ENCODE results near the gene WTIP. TPM values are rescaled to one million over a fixed set of nuclear protein-coding genes. Genes with fewer than 3 reads are reported as not detected.

The WTIP gene
- total and polyA plus RNA-seq, 8 donors = 0.29 to 12.9 (median 5.6) TPM

- TF ChIP-seq POLR2AphosphoS5 (IDR thresholded peaks at IDR 0.05) = peak in 1 of 3 donors; percentile 87
- peak in 5 of 7 experiments; percentile 98 to 100 (median 99) for TF ChIP-seq CTCF (IDR thresholded peaks at IDR 0.05)
- TF ChIP-seq EP300 (IDR thresholded peaks at IDR 0.05) = no peak
- intact Hi-C loops (cut with DNase I; ENCODE audit: low total_unique reads) = no loop called here
Measured at GRCh38 chr19:34501339-34502320, 20.1 kb downstream of the WTIP start.

GRCh38 chr19:34502582-34503411 lies 21.2 kb downstream of the WTIP start:
- TF ChIP-seq POLR2AphosphoS5 (IDR thresholded peaks at IDR 0.05) (no peak), POLR2A (IDR thresholded peaks at IDR 0.05) (no peak), CTCF (IDR thresholded peaks at IDR 0.05) (no peak), EP300 (IDR thresholded peaks at IDR 0.05) (no peak)
- H3K36me3 ChIP-seq = peaks cover 0 to 18% (median 11%) of the 10 kb centered on the region in 4 donors
- 78 to 85% (median 83%) methylated on average over 14 to 15 of the region's 15 CpGs for WGBS, 5 donors

More at GRCh38 chr19:34501339-34502320, 20.1 kb downstream of the WTIP start:
- peak; percentile 95 to 97 for DNase-seq
- Histone ChIP-seq H3K4me1 (peaks cover 5 to 14% (median 6%) of the 10 kb centered on the region in 4 donors), H3K4me3 (no peak overlapping the region), H3K9me3 (no peaks in the 10 kb centered on the region), H3K27me3 (peaks cover 0 to 11% (median 0%) of the 10 kb centered on the region in 3 donors), H3K36me3 (peaks cover 0 to 30% (median 22%) of the 10 kb centered on the region in 4 donors), H3K27ac (peak overlapping the region in 2 of 5 donors; percentile 44 to 50)
- WGBS, 5 donors = 37 to 62% (median 39%) methylated on average over 24 to 40 of the region's 40 CpGs

DNA sequence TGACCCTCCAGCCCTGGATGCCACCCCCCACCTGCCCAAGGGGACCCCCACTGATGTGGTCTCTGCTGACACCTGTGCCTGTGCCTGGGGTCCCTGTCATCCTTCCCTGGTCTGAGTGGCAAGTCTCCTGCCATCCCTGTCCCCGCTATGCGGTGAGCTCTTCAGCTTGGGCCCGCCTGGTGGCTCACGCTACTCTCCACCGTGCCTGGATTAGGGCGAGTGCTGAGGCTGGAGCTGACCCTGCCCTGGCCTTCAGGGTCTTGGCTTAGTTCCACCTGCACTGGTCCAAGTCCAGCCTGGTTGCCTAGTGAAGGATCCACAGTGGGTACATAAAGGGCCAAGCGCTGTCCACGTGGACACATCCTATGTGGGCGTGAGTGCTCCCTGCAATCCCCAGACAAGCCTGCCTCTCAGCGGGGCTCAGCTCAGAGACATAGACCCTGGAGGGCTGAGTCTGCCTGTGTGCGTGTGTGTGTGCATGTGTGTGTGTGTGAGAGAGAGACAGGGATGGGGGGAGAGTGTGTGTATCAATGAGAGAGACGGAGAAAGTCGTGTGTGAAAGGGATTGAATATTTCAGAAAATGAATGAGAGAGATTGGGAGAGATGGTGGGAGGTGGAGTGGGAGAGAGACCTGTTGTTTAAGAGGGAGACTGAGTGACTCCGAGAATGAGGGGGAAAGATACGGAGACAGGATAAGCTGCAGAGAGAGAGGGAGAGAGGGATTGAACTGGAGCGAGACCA lies 22.1 kb downstream of the WTIP start:
- Histone ChIP-seq H3K9me3 (no peaks in the 10 kb centered on the region), H3K36me3 (peaks cover 0 to 9% (median 3%) of the 10 kb centered on the region in 4 donors), H3K4me1 (peaks cover 5 to 14% (median 6%) of the 10 kb centered on the region in 4 donors), H3K27me3 (peaks cover 0 to 11% (median 0%) of the 10 kb centered on the region in 3 donors), H3K4me3 (no peak overlapping the region), H3K27ac (no peak overlapping the region)
- DNase-seq = peak in 1 of 2 donors; percentile 11
- intact Hi-C loops (cut with DNase I; ENCODE audit: low total_unique reads) = no loop called here
- no peak for TF ChIP-seq EP300 (IDR thresholded peaks at IDR 0.05)
- no peak for TF ChIP-seq POLR2A (IDR thresholded peaks at IDR 0.05)
- no peak for TF ChIP-seq CTCF (IDR thresholded peaks at IDR 0.05)
- no peak for TF ChIP-seq POLR2AphosphoS5 (IDR thresholded peaks at IDR 0.05)
- 66 to 85% (median 80%) methylated on average over 16 of the region's 16 CpGs for WGBS, 5 donors

More at GRCh38 chr19:34502582-34503411, 21.2 kb downstream of the WTIP start:
- intact Hi-C loops (cut with DNase I; ENCODE audit: low total_unique reads) = no loop called here
- Histone ChIP-seq H3K27ac (no peak overlapping the region), H3K27me3 (peaks cover 0 to 11% (median 0%) of the 10 kb centered on the region in 3 donors), H3K4me1 (peaks cover 5 to 14% (median 6%) of the 10 kb centered on the region in 4 donors), H3K9me3 (no peaks in the 10 kb centered on the region), H3K4me3 (no peak overlapping the region)
- DNase-seq = peak in 1 of 2 donors; percentile 21

All from stomach (tissue), 9 donors.